Activated CD8-positive, alpha-beta memory T cell treated with anti-CD3 and anti-CD28 coated beads for 1 hour (primary cell): Measurements from ENCODE around the gene CIROP.

Source experiments
- DNase-seq, 2 donors: peaks; one replicate each; pipeline ENCODE4 v3.0.0-alpha.2; 2020; ENCODE audit warnings: low read depth in 1 of 2; ENCODE audit errors: extremely low read depth in 1 of 2

Gene CIROP

GRCh38 chr14:23094666-23095195 is 10.1 kb downstream of the CIROP start, which contains the start of gene ACIN1:
ACIN1 (minus strand) TSS chr14:23095136; CDS start chr14:23095112, 24 bp downstream.
- peak; percentile 38 to 55 for DNase-seq

GRCh38 chr14:23093991-23094665 is 10.7 kb downstream of the CIROP start:
- DNase-seq = no peak

GRCh38 chr14:23093526-23093925 is 11.3 kb downstream of the CIROP start:
- DNase-seq = no peak

- no peak for DNase-seq
These were observed 11.7 kb downstream of the CIROP start for GRCh38 chr14:23093104-23093503.

GRCh38 chr14:23091294-23092225 is 13.2 kb downstream of the CIROP start:
- DNase-seq = no peak

GRCh38 chr14:23090254-23090636 is 14.5 kb downstream of the CIROP start:
- no peak for DNase-seq

- DNase-seq = no peak
These were observed 15.1 kb downstream of the CIROP start for GRCh38 chr14:23089498-23090253.

GRCh38 chr14:23086565-23086964 is 18.2 kb downstream of the CIROP start:
- DNase-seq = no peak

- no peak for DNase-seq
These were observed 19.3 kb downstream of the CIROP start for GRCh38 chr14:23085458-23085857.

- no peak for DNase-seq
These were observed 24.3 kb downstream of the CIROP start for GRCh38 chr14:23080474-23080873.

GRCh38 chr14:23079716-23080115 is 25.1 kb downstream of the CIROP start:
- no peak for DNase-seq

GRCh38 chr14:23078692-23079116 is 26.1 kb downstream of the CIROP start:
- DNase-seq = no peak

GRCh38 chr14:23077962-23078361 is 26.8 kb downstream of the CIROP start:
- DNase-seq = no peak

- DNase-seq = no peak
These were observed 27.9 kb downstream of the CIROP start for GRCh38 chr14:23076785-23077408.

- no peak for DNase-seq
These were observed 29.9 kb downstream of the CIROP start for GRCh38 chr14:23074906-23075305.

GRCh38 chr14:23071921-23072539 is 32.8 kb downstream of the CIROP start:
- no peak for DNase-seq

- peak; percentile 30 to 55 for DNase-seq
These were observed 33.4 kb downstream of the CIROP start for GRCh38 chr14:23071244-23071920.

- DNase-seq = no peak
These were observed 34.3 kb downstream of the CIROP start for GRCh38 chr14:23070262-23071129.

- DNase-seq = no peak
These were observed 35.4 kb downstream of the CIROP start for GRCh38 chr14:23069413-23069806.
